ENCODE data around the gene SLC8A3.

GRCh38 chr14:70006699-70007098 is 182.1 kb downstream of the SLC8A3 start:
- TF ChIP-seq ZNF274 (IDR thresholded peaks at IDR 0.05; ENCODE audit: low read depth, low read length) (no peak), YY1 (IDR thresholded peaks at IDR 0.05; ENCODE audit: insufficient read depth, insufficient read length) (no peak)
